GM19193 (cell line): ENCODE results near the gene RIIAD1.

Experiments
- POLR2A ChIP-seq: IDR thresholded peaks from 4 replicates; pipeline ENCODE4 v1.6.1; 2011; ENCODE audit not compliant: insufficient read depth, insufficient read length; ENCODE audit errors: extremely low read depth

Gene RIIAD1

GRCh38 chr1:151705753-151706463 is 15.4 kb upstream of the RIIAD1 start:
- TF ChIP-seq POLR2A = no peak

DNA sequence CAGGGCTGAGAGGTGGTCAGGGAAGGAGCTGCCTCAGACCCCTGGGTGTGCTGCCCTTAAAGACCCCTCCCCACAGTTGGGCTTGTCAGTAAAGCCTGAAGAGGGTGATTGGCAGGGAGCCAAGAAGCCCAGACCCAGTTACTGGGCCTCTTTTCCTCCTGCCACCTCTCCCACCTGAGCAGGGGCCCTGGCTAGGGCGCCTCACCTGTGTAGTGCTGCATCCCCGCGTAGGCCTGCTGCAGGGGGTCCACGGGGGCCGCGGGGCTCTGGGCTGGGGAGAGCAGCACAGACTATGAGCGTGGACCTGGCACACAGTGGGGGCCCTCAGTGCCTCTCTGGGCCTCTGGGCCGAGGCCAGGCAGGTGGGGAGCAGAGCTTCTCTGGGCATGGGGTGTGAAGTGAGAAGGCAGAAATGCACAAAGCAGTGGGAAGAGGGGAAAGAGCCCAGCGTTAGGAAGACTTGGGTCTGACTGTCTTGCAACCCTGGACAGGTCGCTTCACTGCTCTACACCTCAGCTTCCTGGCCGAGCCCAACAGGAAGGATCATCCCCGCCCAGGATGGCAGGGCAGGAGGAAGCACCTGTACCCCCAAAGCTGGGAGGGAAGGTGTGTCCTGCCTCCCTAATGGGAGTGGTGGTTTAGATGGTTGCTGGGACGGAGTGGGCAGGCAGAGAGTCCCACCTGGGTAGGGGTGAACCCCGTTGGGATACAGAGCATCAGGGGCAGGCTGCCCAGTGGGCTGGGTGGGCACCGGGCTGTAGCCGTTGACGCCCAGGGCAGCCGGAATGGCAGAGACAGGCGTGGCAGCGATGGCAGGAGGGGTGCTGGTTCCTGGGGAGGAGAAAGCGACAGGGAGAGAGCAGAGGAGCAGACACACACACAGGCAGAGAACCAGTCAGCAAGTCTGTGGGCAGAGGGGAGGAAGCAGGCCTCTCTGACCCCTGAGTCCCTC is 14.6 kb upstream of the RIIAD1 start:
- no peak for TF ChIP-seq POLR2A

DNA sequence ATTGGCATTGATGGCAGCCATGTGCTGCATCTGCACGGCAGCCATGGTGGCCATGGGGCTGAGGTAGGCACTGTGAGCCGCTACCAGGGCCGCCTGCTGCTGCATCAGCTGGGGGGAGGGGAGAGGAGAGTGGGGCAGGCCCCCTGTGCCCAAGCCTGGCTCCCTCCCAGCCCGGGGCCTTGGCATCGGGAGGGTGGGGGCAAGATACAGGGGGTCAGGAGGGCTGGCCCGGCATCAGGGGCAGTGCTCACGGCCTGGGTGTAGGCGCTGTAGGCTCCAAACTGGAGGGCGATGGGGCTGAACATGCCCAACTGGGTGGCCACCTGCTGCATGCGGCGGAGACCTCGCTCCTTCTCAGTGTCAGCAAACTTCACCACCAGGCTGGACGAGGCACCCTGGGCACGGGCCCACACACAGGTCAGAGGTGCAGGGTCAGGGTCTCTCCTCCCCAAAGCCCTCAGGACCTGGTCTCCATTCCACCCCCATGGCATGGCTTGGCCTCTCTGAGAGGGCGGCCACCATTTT is 13.7 kb upstream of the RIIAD1 start:
- TF ChIP-seq POLR2A = no peak

GRCh38 chr1:151708891-151709290 is 12.4 kb upstream of the RIIAD1 start:
- no peak for TF ChIP-seq POLR2A

GRCh38 chr1:151710187-151710840 is 11.0 kb upstream of the RIIAD1 start:
- no peak for TF ChIP-seq POLR2A

GRCh38 chr1:151711044-151711800 is 10.1 kb upstream of the RIIAD1 start:
- no peak for TF ChIP-seq POLR2A

DNA sequence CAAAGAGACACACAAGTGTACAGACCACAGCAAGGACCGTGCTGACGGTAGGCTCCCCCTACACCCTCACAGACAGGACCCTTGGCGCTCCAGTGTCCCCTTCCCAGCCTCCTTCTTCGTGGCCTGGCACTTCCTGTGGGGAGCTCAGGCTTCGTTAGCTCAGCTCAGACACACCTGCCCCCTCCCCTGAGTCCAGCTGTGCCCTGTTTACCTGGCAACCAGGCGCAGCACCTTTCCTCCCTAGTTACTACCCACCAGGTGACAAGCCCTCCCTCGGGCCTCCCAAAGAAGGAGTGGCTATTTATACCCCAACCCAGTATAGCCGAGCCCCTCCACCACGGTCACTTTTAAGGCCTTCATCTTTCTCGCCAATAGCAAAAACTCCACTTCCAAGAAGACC is 9.4 kb upstream of the RIIAD1 start:
- TF ChIP-seq POLR2A = no peak

- TF ChIP-seq POLR2A = no peak
Observed at GRCh38 chr1:151713044-151713443, 8.3 kb upstream of the RIIAD1 start.

GRCh38 chr1:151713874-151714273 is 7.4 kb upstream of the RIIAD1 start:
- TF ChIP-seq POLR2A = no peak

GRCh38 chr1:151714820-151715725 is 6.2 kb upstream of the RIIAD1 start:
- TF ChIP-seq POLR2A = no peak

- no peak for TF ChIP-seq POLR2A
Observed at GRCh38 chr1:151715726-151716404, 5.5 kb upstream of the RIIAD1 start.

GRCh38 chr1:151716405-151716762 is 4.9 kb upstream of the RIIAD1 start:
- TF ChIP-seq POLR2A = no peak
